GM19240 (cell line): ENCODE results near the gene TMEM143.
"Not testable (repeated sequence)": the region's sequence is repeated elsewhere in the genome, so short reads cannot be mapped to it uniquely, and the experiment has no call there.

Experiments used
- DNase-seq: peaks from one replicate; pipeline ENCODE4 v3.0.0; 2011; ENCODE audit warnings: low spot score; ENCODE audit not compliant: insufficient read length

TMEM143 gene

GRCh38 chr19:48391100-48392005, 27.6 kb upstream of the TMEM143 start, which contains the start of gene KDELR1:
Gene KDELR1 (minus strand): TSS chr19:48391551. CDS start chr19:48391358, 193 bp downstream.
- DNase-seq = peak; percentile 69

GRCh38 chr19:48390188-48391099, 26.7 kb upstream of the TMEM143 start:
- DNase-seq = peak; percentile 32

GRCh38 chr19:48386981-48387380, 23.2 kb upstream of the TMEM143 start:
- DNase-seq = no peak

- DNase-seq = no peak
Observed at GRCh38 chr19:48385461-48386087, 21.8 kb upstream of the TMEM143 start.

- no peak for DNase-seq
Observed at GRCh38 chr19:48382286-48382685, 18.5 kb upstream of the TMEM143 start.

GRCh38 chr19:48381178-48381950, 17.6 kb upstream of the TMEM143 start:
- no peak for DNase-seq

GRCh38 chr19:48379058-48379457, 15.3 kb upstream of the TMEM143 start:
- DNase-seq = no peak

- DNase-seq = no peak
Observed at GRCh38 chr19:48378194-48378570, 14.4 kb upstream of the TMEM143 start.

- no peak for DNase-seq
Observed at GRCh38 chr19:48373567-48373966, 9.8 kb upstream of the TMEM143 start.

- DNase-seq = no peak
Observed at GRCh38 chr19:48372904-48373303, 9.2 kb upstream of the TMEM143 start.

GRCh38 chr19:48371771-48372170, 8.0 kb upstream of the TMEM143 start:
- DNase-seq = not testable (repeated sequence)

- no peak for DNase-seq
Observed at GRCh38 chr19:48371367-48371766, 7.6 kb upstream of the TMEM143 start.

GRCh38 chr19:48370955-48371354, 7.2 kb upstream of the TMEM143 start:
- no peak for DNase-seq

- no peak for DNase-seq
Observed at GRCh38 chr19:48368936-48369335, 5.2 kb upstream of the TMEM143 start.

GRCh38 chr19:48367855-48368254, 4.1 kb upstream of the TMEM143 start:
- no peak for DNase-seq

GRCh38 chr19:48365602-48366001, 1.9 kb upstream of the TMEM143 start:
- no peak for DNase-seq

GRCh38 chr19:48364598-48365348, 1.0 kb upstream of the TMEM143 start:
- DNase-seq = no peak

- DNase-seq = no peak
Observed at GRCh38 chr19:48363500-48363809, 285 bp downstream of the TMEM143 start.

- DNase-seq = peak; percentile 89
Observed at GRCh38 chr19:48362716-48363499, 832 bp downstream of the TMEM143 start.
